ENCODE data around the gene CHGA. TPM values are rescaled to one million over a fixed set of nuclear protein-coding genes. Genes with fewer than 3 reads are reported as not detected.

The CHGA gene
- total and polyA plus RNA-seq, 2 of the 8 experiments (the other 6 are each of a cell fraction or from before 2014, with no cell fraction given), result 17.5 to 28.2 TPM

DNA sequence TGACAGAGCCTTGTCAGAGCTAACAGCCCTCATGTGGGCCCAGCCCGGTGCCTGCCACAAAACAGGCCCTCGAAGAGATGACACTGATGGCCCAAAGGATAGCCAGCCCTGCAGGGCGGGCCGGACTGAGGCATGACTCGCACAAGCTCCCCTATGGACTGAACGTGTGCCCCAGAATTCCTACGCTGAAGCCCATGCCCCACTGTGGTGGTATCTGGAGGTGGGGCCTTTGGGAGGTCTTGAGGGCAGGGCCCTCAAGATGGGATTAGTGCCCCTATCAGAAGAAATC lies 38.6 kb downstream of the CHGA start:
- ChIA-PET CTCF (ENCODE audit: partially characterized antibody) (interaction anchor here (0.6 to 5.5 kb wide), 5 partner anchors 10 to 218 kb away, joined by 3 to 31 read pairs (median 4); no protein-coding TSS in a partner anchor), POLR2A (ENCODE audit: partially characterized antibody) (no interaction called here)
- Histone ChIP-seq H3K4me3 (ENCODE audit: extremely low read depth in 1 of 4, insufficient read depth in 2 of 4, low read depth in 3 of 4, low read length in 4 of 4) (no peak overlapping the region), H4K8ac (ENCODE audit: extremely low read depth, insufficient read depth, low read length) (no peak overlapping the region), H3K56ac (replicated peaks; ENCODE audit: insufficient read length, low read depth, low read length) (no peak overlapping the region), H4K91ac (replicated peaks; ENCODE audit: insufficient read length, low read length) (no peak overlapping the region), H3K14ac (ENCODE audit: insufficient read length) (no peak overlapping the region), H2BK5ac (ENCODE audit: low read depth, low read length) (no peak overlapping the region), H3K27ac (ENCODE audit: low read depth, low read length) (no peak overlapping the region), H3K36me3 (ENCODE audit: control insufficient read depth in 2 of 4, insufficient read depth in 4 of 4, low read length in 3 of 4) (peaks cover 2 to 16% (median 11%) of the 10 kb centered on the region in 4 experiments; a peak in 7 of 8 replicates), H4K5ac (ENCODE audit: insufficient read length, low read depth, low read length) (no peak overlapping the region), H3K79me1 (ENCODE audit: low read depth, low read length) (peaks cover 2% of the 10 kb centered on the region; the same call in 1 of the 2 replicates), H4K20me1 (replicated peaks in 1 of 2; ENCODE audit: control insufficient read depth in 1 of 2, insufficient read depth in 2 of 2, low read length in 2 of 2) (peaks cover 7 to 17% of the 10 kb centered on the region in 2 experiments), H3K79me2 (ENCODE audit: control insufficient read depth in 1 of 2, insufficient read depth in 2 of 2, low read length in 2 of 2) (peaks cover 0 to 22% of the 10 kb centered on the region in 2 experiments; a peak in 2 of 4 replicates), H3K4me1 (replicated peaks in 1 of 4; ENCODE audit: control insufficient read depth in 3 of 4, insufficient read depth in 4 of 4, low read length in 3 of 4) (peaks cover 2 to 5% (median 4%) of the 10 kb centered on the region in 4 experiments; a peak in 3 of 7 replicates), H3K27me3 (replicated peaks in 1 of 4; ENCODE audit: control insufficient read depth in 3 of 4, extremely low read depth in 1 of 4, insufficient read depth in 3 of 4, low read length in 3 of 4) (no peaks in the 10 kb centered on the region), H2BK120ac (replicated peaks; ENCODE audit: low read depth, low read length) (no peak overlapping the region), H3K18ac (ENCODE audit: extremely low read depth, low read length) (no peak overlapping the region), H2BK12ac (ENCODE audit: low read depth, low read length) (no peak overlapping the region), H3K9ac (replicated peaks in 1 of 4; ENCODE audit: extremely low read depth in 1 of 4, low read depth in 3 of 4, low read length in 3 of 4) (no peak overlapping the region), H3K23me2 (ENCODE audit: low read depth, low read length) (no peaks in the 10 kb centered on the region), H2AK5ac (ENCODE audit: low read depth, low read length) (no peak overlapping the region), H3K9me3 (ENCODE audit: insufficient read depth in 2 of 2, low read depth in 1 of 2, low read length in 1 of 2) (no peaks in the 10 kb centered on the region; a peak in 1 of 4 replicates), H2BK15ac (ENCODE audit: low read length) (no peak overlapping the region), H2BK20ac (ENCODE audit: low read length) (no peak overlapping the region), H3K4ac (replicated peaks; ENCODE audit: insufficient read length, low read depth, low read length) (no peak overlapping the region), H2AFZ (ENCODE audit: low read length) (no peak overlapping the region), H3K23ac (ENCODE audit: insufficient read length) (no peak overlapping the region), H3K4me2 (ENCODE audit: insufficient read depth in 1 of 2, low read depth in 2 of 2, low read length in 2 of 2) (no peak overlapping the region)
- DNase-seq (ENCODE audit: low read depth in 1 of 2, low spot score in 2 of 2) (no peak), FAIRE-seq (no peak)
- 96% methylated on average over 7 of the region's 7 CpGs; no CpG with 5 or more reads in 1 of the 2 experiments for WGBS, 2 experiments (ENCODE audit: extremely low coverage in 1 of 2, insufficient coverage in 1 of 2, insufficient read length in 1 of 2, insufficient replicate concordance in 2 of 2, low coverage in 1 of 2, low lambda C conversion rate in 2 of 2, missing lambda C conversion rate in 1 of 2)
- no peak for TF ChIP-seq SRF (IDR thresholded peaks at IDR 0.05; ENCODE audit: low read depth, low read length)
- no peak for TF ChIP-seq POU5F1 (IDR thresholded peaks at IDR 0.05; ENCODE audit: low read depth, low read length)
- TF ChIP-seq JUND (IDR thresholded peaks at IDR 0.05; ENCODE audit: low read length), result no peak
- no peak for TF ChIP-seq MAFK (IDR thresholded peaks at IDR 0.05; ENCODE audit: low read depth, low read length)
- no peak for TF ChIP-seq SP2 (IDR thresholded peaks at IDR 0.05; ENCODE audit: low read length)
- TF ChIP-seq SIX5 (IDR thresholded peaks at IDR 0.05; ENCODE audit: low read depth, low read length), result no peak

Data from H1 (cell line).